Keratinocyte (primary cell): ENCODE data around the gene SPRED2.

Source experiments
- CTCF ChIP-seq, 3 experiments: IDR thresholded peaks in 1 of 3; conservative IDR thresholded peaks in 1 of 3; optimal IDR thresholded peaks in 1 of 3; 2 replicates in 2 of 3; 3 replicates in 1 of 3; pipeline versions ENCODE3 to v1.5.1; 2011; ENCODE audit warnings: low read length in 3 of 3, mild to moderate bottlenecking in 3 of 3, moderate library complexity in 2 of 3, control low read depth in 1 of 3, inconsistent platforms in 1 of 3; ENCODE audit not compliant: insufficient read depth in 2 of 3; ENCODE audit errors: extremely low read depth in 1 of 3
- EZH2 ChIP-seq: IDR thresholded peaks from one replicate; pipeline ENCODE4 v1.6.1; 2012; ENCODE audit warnings: inconsistent platforms, mild to moderate bottlenecking, low read length, moderate library complexity

DNA sequence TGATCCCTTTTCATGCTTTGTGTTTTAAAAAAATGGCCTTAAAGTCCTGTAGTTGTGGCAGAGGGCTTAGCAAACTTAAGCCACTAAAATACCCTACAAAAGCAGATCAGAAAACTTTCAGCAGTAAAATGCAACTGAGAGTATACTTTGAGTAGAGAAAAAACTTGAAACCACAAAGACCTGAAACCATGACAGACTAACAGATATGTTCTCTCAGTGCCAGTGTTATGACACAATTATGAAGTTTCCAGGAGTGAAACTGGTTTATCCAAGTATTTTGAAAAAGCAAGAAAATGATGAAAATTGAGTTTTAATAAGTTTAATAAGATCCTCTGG lies 74.5 kb downstream of the SPRED2 start:
- TF ChIP-seq CTCF (optimal IDR thresholded peaks at IDR 0.05 in 1 of 3, IDR thresholded peaks at IDR 0.05 in 1 of 3, conservative IDR thresholded peaks at IDR 0.05 in 1 of 3; ENCODE audit: extremely low read depth in 1 of 3, insufficient read depth in 2 of 3, low read length in 3 of 3) = no peak
- TF ChIP-seq EZH2 = no peak
